Astrocyte (in vitro differentiated cells and primary cell): ENCODE data around the gene ZSWIM3. TPM values are rescaled to one million over a fixed set of nuclear protein-coding genes. Genes with fewer than 3 reads are reported as not detected.

ENCODE experiments used
- DNase-seq: peaks from one replicate; pipeline ENCODE4 v3.0.0-alpha.2; 2010; ENCODE audit warnings: low read depth
- FAIRE-seq: peaks from 2 replicates; lab custom pipeline; 2011; peaks lifted over from hg19 to GRCh38; lab: Jason Lieb, UNC
- H2AFZ ChIP-seq: 2 replicates; pipeline ENCODE4 v1.6.0; 2012; ENCODE audit warnings: low read depth, low read length, inconsistent platforms
- H3K27ac ChIP-seq: 2 replicates; pipeline ENCODE4 v1.5.1; 2011; ENCODE audit warnings: low read depth, low read length, inconsistent platforms
- H3K27me3 ChIP-seq: 2 replicates; pipeline ENCODE4 v1.6.0; 2011; ENCODE audit warnings: low read length, inconsistent platforms; ENCODE audit not compliant: insufficient read depth
- H3K36me3 ChIP-seq: 2 replicates; pipeline ENCODE4 v1.5.1; 2011; ENCODE audit warnings: low read length, inconsistent platforms; ENCODE audit not compliant: insufficient read depth
- H3K4me1 ChIP-seq: 2 replicates; pipeline ENCODE4 v1.5.1; 2011; ENCODE audit warnings: low read length, inconsistent platforms; ENCODE audit not compliant: insufficient read depth
- H3K4me2 ChIP-seq: 2 replicates; pipeline ENCODE4 v1.6.0; 2012; ENCODE audit warnings: low read length, inconsistent platforms
- H3K4me3 ChIP-seq: 2 replicates; pipeline ENCODE4 v1.5.1; 2011; ENCODE audit warnings: low read depth, mild to moderate bottlenecking, low read length, inconsistent platforms; ENCODE audit not compliant: insufficient read depth
- H3K79me2 ChIP-seq: 2 replicates; pipeline ENCODE4 v1.6.0; 2012; ENCODE audit warnings: mild to moderate bottlenecking, low read length, inconsistent platforms; ENCODE audit not compliant: insufficient read depth
- H3K9ac ChIP-seq: 2 replicates; pipeline ENCODE4 v1.6.0; 2012; ENCODE audit warnings: mild to moderate bottlenecking, low read length, inconsistent platforms
- H3K9me3 ChIP-seq: 2 replicates; pipeline ENCODE4 v1.5.1; 2012; ENCODE audit warnings: low read depth, mild to moderate bottlenecking, low read length, inconsistent platforms; ENCODE audit not compliant: insufficient read depth
- H4K20me1 ChIP-seq: 2 replicates; pipeline ENCODE4 v1.6.0; 2012; ENCODE audit warnings: low read length, inconsistent platforms; ENCODE audit not compliant: insufficient read depth
- H3K27ac Mint-ChIP-seq: one replicate; pipeline ENCODE4 v1.8.0; 2021; ENCODE audit warnings: mild to moderate bottlenecking, mixed read lengths; ENCODE audit not compliant: unreplicated experiment
- H3K27me3 Mint-ChIP-seq: one replicate; pipeline ENCODE4 v1.8.0; 2021; ENCODE audit warnings: low read depth, mixed read lengths; ENCODE audit not compliant: unreplicated experiment
- H3K36me3 Mint-ChIP-seq: one replicate; pipeline ENCODE4 v1.8.0; 2021; ENCODE audit warnings: low read depth, mixed read lengths; ENCODE audit not compliant: unreplicated experiment
- H3K4me1 Mint-ChIP-seq: one replicate; pipeline ENCODE4 v1.8.0; 2021; ENCODE audit warnings: low read depth, mixed read lengths; ENCODE audit not compliant: unreplicated experiment
- H3K4me3 Mint-ChIP-seq: one replicate; pipeline ENCODE4 v1.8.0; 2021; ENCODE audit warnings: mild to moderate bottlenecking, moderate library complexity, mixed read lengths; ENCODE audit not compliant: unreplicated experiment
- H3K9me3 Mint-ChIP-seq: one replicate; pipeline ENCODE4 v1.8.0; 2021; ENCODE audit warnings: mild to moderate bottlenecking, mixed read lengths; ENCODE audit not compliant: unreplicated experiment
- EZH2 ChIP-seq: IDR thresholded peaks from 2 replicates; pipeline ENCODE4 v1.6.1; 2012; ENCODE audit warnings: mild to moderate bottlenecking, low read length, inconsistent platforms; ENCODE audit not compliant: insufficient read depth
- total RNA-seq: library from RNA; stranded (reverse); gene quantifications from 2 replicates; pipeline ENCODE4 v1.2.1, GENCODE V29; 2021
- TF ChIP-seq, protein P1 (sequence below): IDR thresholded peaks from 2 replicates; pipeline ENCODE4 v1.5.1; 2011; ENCODE audit warnings: low read depth, mild to moderate bottlenecking, inconsistent platforms, low read length, moderate library complexity; ENCODE audit not compliant: insufficient read depth

Gene ZSWIM3
- total RNA-seq, 1 donor from 2014 or later = 4.7 TPM

DNA sequence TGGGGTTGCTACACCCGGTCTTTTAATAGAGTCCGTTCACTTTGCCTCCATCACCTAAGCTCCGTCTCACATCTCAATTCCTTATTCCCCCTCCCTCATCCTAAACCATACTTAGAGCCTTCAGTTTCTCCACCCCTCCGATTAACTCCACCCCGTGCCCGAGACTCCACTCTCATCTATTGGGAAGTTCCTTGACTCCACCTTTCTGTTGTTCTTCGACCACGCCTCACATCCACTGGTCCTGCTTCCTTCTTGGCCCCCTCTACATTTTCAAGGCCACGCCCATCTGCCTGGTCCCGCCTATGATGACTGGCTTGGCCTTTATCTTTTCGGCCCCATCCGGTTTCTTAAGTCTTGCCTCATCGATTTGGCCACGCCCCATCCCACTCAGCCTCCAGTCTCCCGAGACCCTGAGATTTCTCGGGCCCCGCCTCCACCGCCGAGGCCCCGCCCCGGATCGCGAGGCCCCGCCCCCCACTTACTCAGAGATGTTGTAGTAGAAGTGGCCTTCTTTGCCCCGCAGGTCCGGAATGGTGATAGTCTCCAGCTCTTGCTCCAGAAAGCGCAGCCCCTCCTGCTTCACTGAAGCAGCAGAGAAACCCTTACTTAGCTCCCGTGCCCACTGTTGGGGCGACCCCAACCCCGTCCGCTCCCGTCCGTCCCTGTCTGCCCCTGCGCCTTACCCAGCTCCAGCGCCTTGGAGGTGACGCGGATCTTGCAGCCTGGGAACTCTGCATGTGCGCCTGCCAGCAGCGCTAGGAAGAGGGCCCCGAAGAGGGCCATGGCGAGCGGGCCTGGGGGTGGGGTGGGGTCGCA lies 53.5 kb downstream of the ZSWIM3 start:
- Mint-ChIP-seq H3K27me3 (no peaks in the 10 kb centered on the region), H3K9me3 (peaks cover 10% of the 10 kb centered on the region), H3K36me3 (peaks cover 27% of the 10 kb centered on the region), H3K4me3 (peak overlapping the region; percentile 89), H3K4me1 (peaks cover 12% of the 10 kb centered on the region), H3K27ac (peak overlapping the region; percentile 79)
- Histone ChIP-seq H3K27ac (peak overlapping the region; percentile 63), H3K4me3 (peak overlapping the region; percentile 54), H3K9me3 (no peaks in the 10 kb centered on the region), H3K4me2 (peak overlapping the region; percentile 89), H3K36me3 (peaks cover 2% of the 10 kb centered on the region), H3K9ac (peak overlapping the region; percentile 71), H2AFZ (peak overlapping the region; percentile 83), H4K20me1 (no peaks in the 10 kb centered on the region), H3K79me2 (peaks cover 2% of the 10 kb centered on the region), H3K27me3 (no peaks in the 10 kb centered on the region), H3K4me1 (peaks cover 21% of the 10 kb centered on the region)
- DNase-seq (peak; percentile 100), FAIRE-seq (no peak)
- no peak for TF ChIP-seq EZH2
- TF ChIP-seq, protein P1, sequence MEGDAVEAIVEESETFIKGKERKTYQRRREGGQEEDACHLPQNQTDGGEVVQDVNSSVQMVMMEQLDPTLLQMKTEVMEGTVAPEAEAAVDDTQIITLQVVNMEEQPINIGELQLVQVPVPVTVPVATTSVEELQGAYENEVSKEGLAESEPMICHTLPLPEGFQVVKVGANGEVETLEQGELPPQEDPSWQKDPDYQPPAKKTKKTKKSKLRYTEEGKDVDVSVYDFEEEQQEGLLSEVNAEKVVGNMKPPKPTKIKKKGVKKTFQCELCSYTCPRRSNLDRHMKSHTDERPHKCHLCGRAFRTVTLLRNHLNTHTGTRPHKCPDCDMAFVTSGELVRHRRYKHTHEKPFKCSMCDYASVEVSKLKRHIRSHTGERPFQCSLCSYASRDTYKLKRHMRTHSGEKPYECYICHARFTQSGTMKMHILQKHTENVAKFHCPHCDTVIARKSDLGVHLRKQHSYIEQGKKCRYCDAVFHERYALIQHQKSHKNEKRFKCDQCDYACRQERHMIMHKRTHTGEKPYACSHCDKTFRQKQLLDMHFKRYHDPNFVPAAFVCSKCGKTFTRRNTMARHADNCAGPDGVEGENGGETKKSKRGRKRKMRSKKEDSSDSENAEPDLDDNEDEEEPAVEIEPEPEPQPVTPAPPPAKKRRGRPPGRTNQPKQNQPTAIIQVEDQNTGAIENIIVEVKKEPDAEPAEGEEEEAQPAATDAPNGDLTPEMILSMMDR = no peak

DNA sequence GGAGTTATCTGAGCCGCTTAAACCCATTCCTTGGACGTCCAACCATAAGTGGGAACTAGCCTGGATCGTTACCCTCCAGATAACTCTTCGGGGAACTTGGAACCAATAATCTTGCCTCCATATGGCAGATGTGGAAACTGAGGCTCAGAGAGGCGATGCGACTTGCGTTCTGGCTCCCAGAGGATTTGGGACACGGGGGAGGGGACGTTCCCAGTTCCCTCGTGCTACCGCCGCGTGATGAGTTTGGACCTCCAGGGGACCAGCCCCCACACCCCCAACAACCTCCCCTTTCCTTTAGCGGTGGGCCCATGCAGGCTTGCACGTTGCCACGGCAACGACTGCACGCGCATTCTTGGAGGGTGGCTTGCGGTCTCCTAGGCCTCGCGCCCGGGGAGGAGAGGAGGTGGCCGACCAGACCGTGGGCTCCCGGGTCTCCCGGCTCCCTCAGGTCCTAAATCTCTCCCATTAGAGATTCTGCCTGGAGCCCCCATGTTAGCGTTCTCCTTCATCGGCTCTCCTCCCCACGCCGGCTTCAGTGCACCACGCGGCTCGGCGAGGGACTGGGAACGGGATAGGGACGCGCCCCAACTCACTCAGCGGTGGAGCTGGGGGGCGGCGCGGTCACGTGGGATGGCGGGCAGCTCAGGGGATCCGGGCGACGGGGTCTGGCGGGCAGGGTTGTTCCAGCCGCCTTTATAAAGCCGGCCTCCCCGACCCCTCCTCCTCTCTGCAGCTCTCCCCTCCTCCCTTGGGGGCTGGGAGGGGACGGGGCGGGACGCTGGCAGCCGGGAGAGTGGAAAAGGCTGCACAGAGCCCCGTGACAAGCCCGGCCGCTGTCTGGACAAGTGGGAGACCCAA lies 54.3 kb downstream of the ZSWIM3 start, which contains the start of gene PLTP:
PLTP (minus strand) TSS at position 670 of the 858 bp plus-strand sequence. CDS start 703 bp downstream, outside the sequence.
- FAIRE-seq (no peak), DNase-seq (peak; percentile 65)
- no peak for TF ChIP-seq EZH2

DNA sequence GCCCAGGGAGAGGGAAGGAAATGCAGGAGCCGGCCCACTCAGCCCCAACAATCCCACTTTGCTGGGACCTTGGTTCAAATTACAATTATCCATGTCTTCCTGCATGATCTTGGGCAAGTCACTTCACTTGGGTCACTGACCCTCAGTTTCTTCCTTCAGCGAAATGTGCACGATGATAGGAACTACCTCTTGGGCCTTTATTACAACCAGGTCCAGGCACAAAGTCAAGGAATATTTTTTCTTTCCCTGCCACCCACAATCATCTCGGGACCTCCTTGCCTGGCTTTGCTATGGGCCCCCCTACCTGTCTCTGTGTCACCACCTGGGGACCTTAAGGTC lies 54.9 kb downstream of the ZSWIM3 start:
- Histone ChIP-seq H3K27me3 (no peaks in the 10 kb centered on the region), H3K4me1 (peaks cover 16% of the 10 kb centered on the region), H3K4me2 (peak overlapping the region; percentile 89), H3K9me3 (no peaks in the 10 kb centered on the region), H3K4me3 (peak overlapping the region; percentile 54), H2AFZ (peak overlapping the region; percentile 83), H3K27ac (no peak overlapping the region), H4K20me1 (no peaks in the 10 kb centered on the region), H3K9ac (peak overlapping the region; percentile 71), H3K79me2 (peaks cover 2% of the 10 kb centered on the region), H3K36me3 (peaks cover under 1% of the 10 kb centered on the region)
- Mint-ChIP-seq H3K36me3 (peaks cover 21% of the 10 kb centered on the region), H3K9me3 (peaks cover 8% of the 10 kb centered on the region), H3K4me1 (peaks cover 10% of the 10 kb centered on the region), H3K4me3 (peak overlapping the region; percentile 89), H3K27me3 (no peaks in the 10 kb centered on the region), H3K27ac (peak overlapping the region; percentile 62)
- DNase-seq (no peak), FAIRE-seq (no peak)
- TF ChIP-seq, protein P1 = no peak
- TF ChIP-seq EZH2 = no peak

More for the DNA sequence above, 54.3 kb downstream of the ZSWIM3 start, which contains the start of gene PLTP:
- H3K9me3 Mint-ChIP-seq = peaks cover 10% of the 10 kb centered on the region
- H4K20me1 ChIP-seq = no peaks in the 10 kb centered on the region
- no peaks in the 10 kb centered on the region for H3K27me3 Mint-ChIP-seq
- H3K27me3 ChIP-seq = no peaks in the 10 kb centered on the region
- H3K27ac ChIP-seq = peak within 1 kb of the TSS; percentile 63
- peak within 1 kb of the TSS; percentile 71 for H3K9ac ChIP-seq
- H3K4me3 Mint-ChIP-seq = peak within 1 kb of the TSS; percentile 89
- H3K4me1 Mint-ChIP-seq = peaks cover 10% of the 10 kb centered on the region
- H3K79me2 ChIP-seq = peaks cover 2% of the 10 kb centered on the region
- peak within 1 kb of the TSS; percentile 54 for H3K4me3 ChIP-seq
- H3K4me2 ChIP-seq = peak within 1 kb of the TSS; percentile 89
- H3K9me3 ChIP-seq = no peaks in the 10 kb centered on the region
- peaks cover 2% of the 10 kb centered on the region for H3K36me3 ChIP-seq
- H2AFZ ChIP-seq = peak within 1 kb of the TSS; percentile 83
- peak within 1 kb of the TSS; percentile 79 for H3K27ac Mint-ChIP-seq
- peaks cover 16% of the 10 kb centered on the region for H3K4me1 ChIP-seq
- peaks cover 25% of the 10 kb centered on the region for H3K36me3 Mint-ChIP-seq
